K562 (cell line): Measurements from ENCODE around the gene CFAP54. TPM values are rescaled to one million over a fixed set of nuclear protein-coding genes. Genes with fewer than 3 reads are reported as not detected.
A peak's percentile ranks its signal among the peaks of the same experiment; 100 is the strongest.

Experiments
- C11orf30 ChIP-seq: fragments of 450-650 bp; IDR thresholded peaks from 2 replicates; pipeline ENCODE4 v1.6.1; 2016; ENCODE audit warnings: low read depth, mild to moderate bottlenecking
- CHCHD3 ChIP-seq: fragments of 250-450 bp; sonication (Bioruptor Pico); IDR thresholded peaks from 2 replicates; pipeline ENCODE4 v2.1.2; 2022; ENCODE audit warnings: mild to moderate bottlenecking
- DDX20 ChIP-seq: fragments of 450-650 bp; IDR thresholded peaks from 2 replicates; pipeline ENCODE4 v1.6.1; 2016; ENCODE audit warnings: missing genetic modification characterization, low read depth, mild to moderate bottlenecking, missing compliant biosample characterization, moderate library complexity
- EP300 ChIP-seq: IDR thresholded peaks from 2 replicates; pipeline ENCODE4 v1.6.1; 2012; ENCODE audit warnings: low read length, improper control_type of control experiment
- ERF ChIP-seq: fragments of 450-650 bp; formaldehyde crosslinking; IDR thresholded peaks from 2 replicates; pipeline ENCODE4 v1.4.0; 2020; ENCODE audit warnings: mild to moderate bottlenecking, mixed read lengths
- FOXA3 ChIP-seq, 2 experiments: fragments of 450-650 bp in 1 of 2; sonication (generic) in 1 of 2; formaldehyde crosslinking; IDR thresholded peaks in 1 of 2; conservative IDR thresholded peaks in 1 of 2; 2 replicates each; pipeline versions ENCODE4 v1.4.0 to v1.8.0; 2020 to 2022; ENCODE audit warnings: mild to moderate bottlenecking in 2 of 2, missing genetic modification reagents in 1 of 2
- GABPB1 ChIP-seq: sonication (generic); formaldehyde crosslinking; IDR thresholded peaks from 2 replicates; pipeline ENCODE4 v1.8.0; 2022; ENCODE audit warnings: mild to moderate bottlenecking, missing genetic modification reagents
- KDM5B ChIP-seq: fragments of 200-600 bp; sonication (generic); IDR thresholded peaks from 2 replicates; pipeline ENCODE4 v1.6.1; 2012; ENCODE audit warnings: low read depth, mild to moderate bottlenecking, moderate library complexity, low read length, control low read depth, inconsistent platforms; ENCODE audit not compliant: insufficient replicate concordance
- KHSRP ChIP-seq: fragments of 450-650 bp; IDR thresholded peaks from 2 replicates; pipeline ENCODE4 v1.6.1; 2017
- MAFK ChIP-seq: IDR thresholded peaks from 2 replicates; pipeline ENCODE4 v1.6.1; 2011; ENCODE audit warnings: low read length, improper control_type of control experiment
- MCM2 ChIP-seq: fragments of 450-650 bp; IDR thresholded peaks from 2 replicates; pipeline ENCODE4 v1.6.1; 2017; ENCODE audit warnings: low read depth, mild to moderate bottlenecking
- PHB2 ChIP-seq: fragments of 450-650 bp; IDR thresholded peaks from 2 replicates; pipeline ENCODE4 v1.6.1; 2017; ENCODE audit warnings: low read depth
- SMAD4 ChIP-seq: fragments of 250-450 bp; sonication (Bioruptor Pico); conservative IDR thresholded peaks from 2 replicates; pipeline ENCODE4 v1.8.0; 2021; ENCODE audit warnings: inconsistent platforms, mild to moderate bottlenecking, moderate library complexity
- SPI1 ChIP-seq: IDR thresholded peaks from 2 replicates; pipeline ENCODE4 v1.6.1; 2011; ENCODE audit warnings: low read depth, low read length, control low read depth, borderline replicate concordance
- TARDBP ChIP-seq: fragments of 450-650 bp; IDR thresholded peaks from 2 replicates; pipeline ENCODE4 v1.6.1; 2016
- TEAD4 ChIP-seq, 2 experiments: sonication (generic) in 1 of 2; formaldehyde crosslinking in 1 of 2; IDR thresholded peaks; 2 replicates each; pipeline versions ENCODE4 v1.6.1 to v1.8.0; 2012 to 2022; ENCODE audit warnings: borderline replicate concordance in 1 of 2, inconsistent platforms in 1 of 2, low read length in 1 of 2, mild to moderate bottlenecking in 1 of 2, missing genetic modification reagents in 1 of 2
- ZNF134 ChIP-seq: fragments of 250-450 bp; sonication (Bioruptor Pico); conservative IDR thresholded peaks from 2 replicates; pipeline ENCODE4 v1.4.0; 2020
- ZNF146 ChIP-seq: IDR thresholded peaks from one replicate; pipeline ENCODE4 v1.6.1; 2018; ENCODE audit warnings: missing compliant biosample characterization; ENCODE audit not compliant: unreplicated experiment
- ZNF175 ChIP-seq: fragments of 200-800 bp; sonication (Bioruptor generic); IDR thresholded peaks from 2 replicates; pipeline ENCODE4 v1.6.1; 2016; ENCODE audit warnings: low read depth, mild to moderate bottlenecking, missing genetic modification characterization, missing compliant biosample characterization
- ZNF316 ChIP-seq: fragments of 450-650 bp; IDR thresholded peaks from 2 replicates; pipeline ENCODE4 v1.6.1; 2016
- ZNF589 ChIP-seq: fragments of 200-800 bp; sonication (Bioruptor generic); IDR thresholded peaks from 2 replicates; pipeline ENCODE4 v1.6.1; 2016; ENCODE audit warnings: low read depth, missing genetic modification characterization, missing compliant biosample characterization
- polyA plus RNA-seq, 8 experiments: library from polyadenylated mRNA; depleted of rRNA in 4 of 8; stranded (reverse) in 5 of 8; unstranded in 3 of 8; fragments of >200 nt; fragmentation: Nextera tagmentation in 2 of 8; fragmentation: Illumina TruSeq in 1 of 8; extraction: Ambion mirVana in 2 of 8; extraction: Trizol in 1 of 8; gene quantifications; 2 replicates each; pipeline versions ENCODE4 v1.2.1 to v1.2.3, GENCODE V29; 2011 to 2014; ENCODE audit warnings: inconsistent platforms in 1 of 8, missing spikeins in 1 of 8
- total RNA-seq, 7 experiments: library from RNA; depleted of rRNA in 6 of 7; stranded (reverse); fragments of >200 nt in 6 of 7; fragmentation: Illumina TruSeq in 2 of 7; extraction: Trizol in 2 of 7; gene quantifications; 2 replicates each; pipeline versions ENCODE4 v1.2.1 to v1.2.3, GENCODE V29; 2011 to 2021; ENCODE audit warnings: low replicate concordance in 1 of 7
- TF ChIP-seq, protein P1 (sequence below), 3 experiments: fragments of 200-800 bp in 1 of 3; sonication (Bioruptor generic) in 1 of 3; sonication (generic) in 1 of 3; formaldehyde crosslinking in 1 of 3; IDR thresholded peaks; 2 replicates each; pipeline versions ENCODE4 v1.6.1 to v1.8.0; 2016 to 2022; ENCODE audit warnings: mild to moderate bottlenecking in 2 of 3, missing compliant biosample characterization in 2 of 3, missing genetic modification characterization in 2 of 3, missing genetic modification reagents in 1 of 3
- TF ChIP-seq, protein P2 (sequence below), 3 experiments: fragments of 200-800 bp in 1 of 3; fragments of 250-450 bp in 1 of 3; fragments of 450-650 bp in 1 of 3; sonication (Bioruptor Pico) in 1 of 3; sonication (Bioruptor generic) in 1 of 3; formaldehyde crosslinking in 1 of 3; IDR thresholded peaks; 2 replicates each; pipeline versions ENCODE4 v1.6.1 to v1.8.0; 2016 to 2022; ENCODE audit warnings: mild to moderate bottlenecking in 2 of 3, missing genetic modification characterization in 2 of 3, missing compliant biosample characterization in 1 of 3, moderate library complexity in 1 of 3

Gene CFAP54
- total and polyA plus RNA-seq, 9 of the 15 experiments (the other 6 are each of a cell fraction or from before 2014, with no cell fraction given), result 0.03 to 0.23 (median 0.10) TPM; not detected in 3

DNA sequence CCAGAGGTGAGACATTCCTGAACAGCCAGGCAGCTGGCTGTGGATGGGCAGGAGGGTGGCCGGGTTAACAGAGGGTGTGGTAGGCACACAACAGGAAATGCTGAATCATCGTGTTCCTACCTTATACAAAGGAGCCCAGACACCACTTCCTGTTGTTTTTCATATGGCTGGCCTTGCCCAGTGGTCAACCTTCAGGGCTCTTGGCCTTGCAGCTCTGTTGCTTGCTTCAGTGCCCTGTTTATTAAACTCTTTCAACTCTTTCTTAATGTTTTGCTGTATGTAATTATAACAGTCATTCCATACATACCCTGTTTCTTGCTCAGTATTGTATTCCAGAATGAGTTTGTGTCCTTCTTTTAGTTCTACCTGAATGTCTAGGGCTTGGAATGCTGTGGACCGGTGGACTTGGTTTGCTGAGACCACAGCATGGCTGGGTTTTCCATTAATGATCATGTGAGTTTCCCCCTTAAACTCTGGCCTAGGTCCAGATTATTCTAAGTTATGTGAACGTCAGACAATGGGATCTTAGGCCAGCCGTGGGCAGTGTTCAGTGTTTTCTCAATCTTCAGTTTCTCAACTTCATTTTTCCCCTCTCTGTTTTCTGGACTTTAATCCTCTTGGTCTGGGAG is 11.9 kb downstream of the CFAP54 start (continued):
- TF ChIP-seq TEAD4 (IDR thresholded peaks at IDR 0.05; ENCODE audit: low read length) (no peak), TEAD4 (CRISPR knock-in tag; IDR thresholded peaks at IDR 0.05; ENCODE audit: borderline replicate concordance) (no peak), MAFK (peak; percentile 84), ZNF589 (CRISPR knock-in tag) (peak; percentile 86; the same call in 1 of the 2 replicates), FOXA3 (CRISPR knock-in tag; conservative IDR thresholded peaks at IDR 0.05 in 1 of 2, IDR thresholded peaks at IDR 0.05 in 1 of 2) (no peak), PHB2 (no peak), GABPB1 (no peak), EP300 (0 out of 2 replicates have a peak, but pooled peaks have one; percentile 7), MCM2 (no peak), ZNF134 (no peak), SPI1 (peak; percentile 43; the same call in 1 of the 2 replicates), C11orf30 (peak; percentile 93), TARDBP (no peak), KHSRP (no peak), ZNF175 (peak; percentile 87), ZNF146 (CRISPR knock-in tag) (no peak), DDX20 (tag) (no peak), ZNF316 (peak; percentile 95), ERF (no peak), KDM5B (no peak), CHCHD3 (CRISPR knock-in tag) (no peak), SMAD4 (CRISPR knock-in tag) (peak; percentile 49; the same call in 1 of the 2 replicates)
- TF ChIP-seq, protein P1, sequence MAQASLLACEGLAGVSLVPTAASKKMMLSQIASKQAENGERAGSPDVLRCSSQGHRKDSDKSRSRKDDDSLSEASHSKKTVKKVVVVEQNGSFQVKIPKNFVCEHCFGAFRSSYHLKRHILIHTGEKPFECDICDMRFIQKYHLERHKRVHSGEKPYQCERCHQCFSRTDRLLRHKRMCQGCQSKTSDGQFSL (CRISPR knock-in tag; IDR thresholded peaks at IDR 0.05), result no peak
- TF ChIP-seq, protein P1 (tag; IDR thresholded peaks at IDR 0.05), result no peak
- TF ChIP-seq, protein P2, sequence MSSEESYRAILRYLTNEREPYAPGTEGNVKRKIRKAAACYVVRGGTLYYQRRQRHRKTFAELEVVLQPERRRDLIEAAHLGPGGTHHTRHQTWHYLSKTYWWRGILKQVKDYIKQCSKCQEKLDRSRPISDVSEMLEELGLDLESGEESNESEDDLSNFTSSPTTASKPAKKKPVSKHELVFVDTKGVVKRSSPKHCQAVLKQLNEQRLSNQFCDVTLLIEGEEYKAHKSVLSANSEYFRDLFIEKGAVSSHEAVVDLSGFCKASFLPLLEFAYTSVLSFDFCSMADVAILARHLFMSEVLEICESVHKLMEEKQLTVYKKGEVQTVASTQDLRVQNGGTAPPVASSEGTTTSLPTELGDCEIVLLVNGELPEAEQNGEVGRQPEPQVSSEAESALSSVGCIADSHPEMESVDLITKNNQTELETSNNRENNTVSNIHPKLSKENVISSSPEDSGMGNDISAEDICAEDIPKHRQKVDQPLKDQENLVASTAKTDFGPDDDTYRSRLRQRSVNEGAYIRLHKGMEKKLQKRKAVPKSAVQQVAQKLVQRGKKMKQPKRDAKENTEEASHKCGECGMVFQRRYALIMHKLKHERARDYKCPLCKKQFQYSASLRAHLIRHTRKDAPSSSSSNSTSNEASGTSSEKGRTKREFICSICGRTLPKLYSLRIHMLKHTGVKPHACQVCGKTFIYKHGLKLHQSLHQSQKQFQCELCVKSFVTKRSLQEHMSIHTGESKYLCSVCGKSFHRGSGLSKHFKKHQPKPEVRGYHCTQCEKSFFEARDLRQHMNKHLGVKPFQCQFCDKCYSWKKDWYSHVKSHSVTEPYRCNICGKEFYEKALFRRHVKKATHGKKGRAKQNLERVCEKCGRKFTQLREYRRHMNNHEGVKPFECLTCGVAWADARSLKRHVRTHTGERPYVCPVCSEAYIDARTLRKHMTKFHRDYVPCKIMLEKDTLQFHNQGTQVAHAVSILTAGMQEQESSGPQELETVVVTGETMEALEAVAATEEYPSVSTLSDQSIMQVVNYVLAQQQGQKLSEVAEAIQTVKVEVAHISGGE (CRISPR knock-in tag; IDR thresholded peaks at IDR 0.05), result 0 out of 6 replicates have a peak, but pooled peaks of 1 of the 3 experiments have one; percentile 57
